Measurements from ENCODE around the gene MYT1. TPM values are rescaled to one million over a fixed set of nuclear protein-coding genes. Genes with fewer than 3 reads are reported as not detected.

Gene MYT1
- polyA plus RNA-seq, 3 donors = not detected

GRCh38 chr20:64149809-64150560, 14.3 kb upstream of the MYT1 start:
- DNase-seq = no peak
- Histone ChIP-seq H3K4me3 (replicated peaks in 1 of 3; ENCODE audit: low read depth in 2 of 3, low read length in 3 of 3) (no peak overlapping the region), H2AFZ (ENCODE audit: insufficient read depth, low read depth, low read length, poor library complexity, severe bottlenecking) (no peak overlapping the region), H3K4me1 (ENCODE audit: control insufficient read depth in 1 of 2, insufficient read depth in 2 of 2, low read length in 2 of 2) (no peaks in the 10 kb centered on the region), H3K27me3 (ENCODE audit: control insufficient read depth in 2 of 2, insufficient read depth in 2 of 2, low read length in 2 of 2) (no peaks in the 10 kb centered on the region), H3K79me2 (ENCODE audit: insufficient read depth, low read length) (no peaks in the 10 kb centered on the region), H3K27ac (ENCODE audit: low read depth in 1 of 2, low read length in 2 of 2) (no peak overlapping the region), H3K36me3 (replicated peaks in 1 of 2; ENCODE audit: control insufficient read depth in 1 of 2, insufficient read depth in 2 of 2, low read length in 2 of 2) (no peaks in the 10 kb centered on the region), H3K9ac (ENCODE audit: insufficient read depth, low read length, poor library complexity, severe bottlenecking) (no peak overlapping the region), H3K9me3 (replicated peaks in 1 of 2; ENCODE audit: control insufficient read depth in 1 of 2, insufficient read depth in 1 of 2, low read length in 2 of 2) (peaks cover 12 to 26% of the 10 kb centered on the region in 2 donors), H4K20me1 (ENCODE audit: insufficient read depth, low read length) (no peaks in the 10 kb centered on the region), H3K4me2 (replicated peaks; ENCODE audit: extremely low read depth, low read length, poor library complexity, severe bottlenecking) (no peak overlapping the region)
- H3K27ac Mint-ChIP-seq = peak overlapping the region in 1 of 7 donors; percentile 25
- no peak overlapping the region for H3K4me3 Mint-ChIP-seq
- H3K36me3 Mint-ChIP-seq = no peaks in the 10 kb centered on the region
- 87% methylated on average over 25 of the region's 26 CpGs for WGBS (ENCODE audit: insufficient coverage)
- no peak for TF ChIP-seq CTCF (IDR thresholded peaks at IDR 0.05)
- peaks cover 0 to 7% (median 0%) of the 10 kb centered on the region in 3 donors for H3K27me3 Mint-ChIP-seq (ENCODE audit: low read depth in 3 of 3)
- H3K9me3 Mint-ChIP-seq = peaks cover 10 to 28% (median 13%) of the 10 kb centered on the region in 7 donors
- no peaks in the 10 kb centered on the region for H3K4me1 Mint-ChIP-seq
- intact Hi-C loops (cut with micrococcal nuclease) = no loop called here

GRCh38 chr20:64150756-64151632, 13.3 kb upstream of the MYT1 start:
- Histone ChIP-seq H2AFZ (ENCODE audit: insufficient read depth, low read depth, low read length, poor library complexity, severe bottlenecking) (no peak overlapping the region), H3K4me2 (replicated peaks; ENCODE audit: extremely low read depth, low read length, poor library complexity, severe bottlenecking) (no peak overlapping the region), H3K4me1 (ENCODE audit: control insufficient read depth in 1 of 2, insufficient read depth in 2 of 2, low read length in 2 of 2) (no peaks in the 10 kb centered on the region), H3K36me3 (replicated peaks in 1 of 2; ENCODE audit: control insufficient read depth in 1 of 2, insufficient read depth in 2 of 2, low read length in 2 of 2) (no peaks in the 10 kb centered on the region), H4K20me1 (ENCODE audit: insufficient read depth, low read length) (no peaks in the 10 kb centered on the region), H3K27ac (ENCODE audit: low read depth in 1 of 2, low read length in 2 of 2) (no peak overlapping the region), H3K9me3 (replicated peaks in 1 of 2; ENCODE audit: control insufficient read depth in 1 of 2, insufficient read depth in 1 of 2, low read length in 2 of 2) (peaks cover 4 to 16% of the 10 kb centered on the region in 2 donors), H3K79me2 (ENCODE audit: insufficient read depth, low read length) (no peaks in the 10 kb centered on the region), H3K4me3 (replicated peaks in 1 of 3; ENCODE audit: low read depth in 2 of 3, low read length in 3 of 3) (no peak overlapping the region), H3K27me3 (ENCODE audit: control insufficient read depth in 2 of 2, insufficient read depth in 2 of 2, low read length in 2 of 2) (no peaks in the 10 kb centered on the region), H3K9ac (ENCODE audit: insufficient read depth, low read length, poor library complexity, severe bottlenecking) (no peak overlapping the region)
- Mint-ChIP-seq H3K9me3 (peaks cover 0 to 18% (median 3%) of the 10 kb centered on the region in 7 donors), H3K4me1 (no peaks in the 10 kb centered on the region), H3K27me3 (ENCODE audit: low read depth in 3 of 3) (peaks cover 0 to 7% (median 0%) of the 10 kb centered on the region in 3 donors), H3K27ac (no peak overlapping the region), H3K4me3 (no peak overlapping the region), H3K36me3 (no peaks in the 10 kb centered on the region)
- intact Hi-C loops (cut with micrococcal nuclease) = no loop called here
- 81% methylated on average over 12 of the region's 13 CpGs for WGBS (ENCODE audit: insufficient coverage)
- no peak for TF ChIP-seq CTCF (IDR thresholded peaks at IDR 0.05)
- DNase-seq = no peak

Data from CD14-positive monocyte (primary cell).